HG03064 (cell line): ENCODE results near the gene SMURF2.
"Not testable (repeated sequence)": the region's sequence is repeated elsewhere in the genome, so short reads cannot be mapped to it uniquely, and the experiment has no call there.

Experiments
- ATAC-seq: cut with Tn5 transposase; IDR thresholded peaks from one replicate; pipeline ENCODE4 v1.9.1; 2021; ENCODE audit warnings: low read depth; ENCODE audit not compliant: unreplicated experiment

Gene SMURF2

DNA sequence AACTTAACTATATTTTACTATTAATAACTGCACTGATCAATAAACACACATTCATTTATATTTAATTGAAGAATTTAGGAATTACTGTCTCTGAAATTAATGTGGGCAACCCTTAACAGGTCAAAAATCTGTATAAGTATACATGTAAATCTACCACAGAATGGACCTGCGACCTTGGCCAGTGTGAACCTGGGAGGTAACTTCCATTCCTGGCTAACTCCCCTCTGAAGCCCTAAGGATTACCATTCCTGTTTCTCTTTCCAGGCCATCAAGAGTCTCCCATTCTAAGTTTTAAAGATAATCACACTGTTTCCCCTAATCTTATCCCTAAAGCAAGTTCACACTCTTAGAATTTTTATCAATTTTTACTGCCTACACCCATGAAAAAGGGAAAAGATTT, 58.1 kb downstream of the SMURF2 start:
- ATAC-seq: no peak

DNA sequence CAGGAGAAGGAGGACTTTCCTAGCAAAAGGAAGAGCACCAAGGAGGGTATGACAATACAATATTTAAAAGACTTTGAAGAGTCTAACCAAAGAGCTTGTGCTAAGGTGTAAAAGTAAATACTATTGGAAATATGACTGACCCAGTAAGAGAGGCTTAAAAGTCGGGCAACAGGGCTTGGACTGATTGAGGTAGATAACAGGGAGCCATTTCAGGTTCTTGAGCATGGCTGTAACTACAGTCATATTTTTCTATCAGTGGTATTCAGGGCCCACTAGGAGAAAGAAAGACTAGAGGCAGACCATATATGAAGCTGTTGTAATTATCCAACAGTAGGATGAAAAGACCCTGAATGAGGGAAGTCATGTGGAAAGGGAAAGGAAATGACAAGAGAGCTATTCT, 62.3 kb downstream of the SMURF2 start:
- no peak for ATAC-seq

DNA sequence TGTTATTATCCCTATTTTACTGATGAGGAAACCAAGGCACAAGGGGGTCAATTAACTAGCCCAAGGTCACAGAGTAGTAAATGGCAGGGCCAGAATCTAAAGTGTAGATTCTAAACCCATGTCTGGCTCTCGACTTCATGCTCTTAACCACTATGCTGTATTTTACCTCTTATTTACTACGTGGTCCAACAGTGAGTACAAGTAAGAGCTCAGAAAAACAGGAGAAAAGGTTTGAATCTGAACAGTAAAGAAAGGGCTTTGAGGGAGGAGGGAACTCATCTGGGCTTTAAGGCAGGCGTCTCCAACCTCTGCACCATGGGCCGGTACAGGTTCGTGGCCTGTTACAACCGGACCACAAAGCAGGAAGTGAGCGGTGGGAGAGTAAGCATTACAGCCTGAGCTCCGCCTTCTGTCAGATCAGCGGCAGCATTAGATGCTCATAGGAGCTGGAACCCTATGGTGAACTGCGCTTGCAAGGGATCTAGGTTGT, 62.9 kb downstream of the SMURF2 start:
- ATAC-seq: peak; percentile 93

DNA sequence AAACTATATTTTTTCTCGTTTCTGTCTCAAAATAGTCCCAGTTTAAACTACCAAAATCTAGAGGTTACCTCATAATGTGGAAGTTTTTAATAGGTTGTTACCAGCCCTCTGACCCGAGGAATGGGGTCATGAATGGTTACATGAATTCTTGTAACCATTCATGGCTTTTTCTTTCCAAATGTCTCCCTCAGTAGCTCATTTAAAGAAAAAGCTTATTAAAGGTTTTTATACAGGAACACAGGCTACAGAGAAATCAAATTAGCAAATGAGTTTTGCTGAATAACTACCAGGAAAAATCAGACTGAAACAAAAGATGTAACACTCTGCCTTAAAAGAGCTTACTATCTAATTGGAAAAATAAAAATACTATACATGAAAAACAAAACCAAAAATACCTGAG, 63.4 kb downstream of the SMURF2 start:
- no peak for ATAC-seq

DNA sequence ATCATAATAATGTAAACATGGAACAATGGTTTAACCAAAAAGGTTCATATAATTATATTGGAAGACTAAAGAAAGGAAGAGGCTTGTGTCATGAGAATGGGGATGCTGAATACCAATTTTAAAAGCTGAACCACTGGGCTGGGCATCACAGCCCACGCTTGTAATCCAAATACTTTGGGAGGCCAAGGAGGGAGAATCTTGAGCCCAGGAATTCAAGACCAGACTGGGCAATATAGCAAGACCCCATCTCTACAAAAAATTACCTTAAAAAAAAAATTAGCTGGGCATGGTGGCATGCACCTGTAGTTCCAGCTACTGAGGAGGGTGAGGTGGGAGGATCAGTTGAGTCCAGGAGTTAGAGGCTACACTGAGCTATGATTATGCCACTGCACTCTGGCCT, 65.1 kb downstream of the SMURF2 start:
- no peak for ATAC-seq

DNA sequence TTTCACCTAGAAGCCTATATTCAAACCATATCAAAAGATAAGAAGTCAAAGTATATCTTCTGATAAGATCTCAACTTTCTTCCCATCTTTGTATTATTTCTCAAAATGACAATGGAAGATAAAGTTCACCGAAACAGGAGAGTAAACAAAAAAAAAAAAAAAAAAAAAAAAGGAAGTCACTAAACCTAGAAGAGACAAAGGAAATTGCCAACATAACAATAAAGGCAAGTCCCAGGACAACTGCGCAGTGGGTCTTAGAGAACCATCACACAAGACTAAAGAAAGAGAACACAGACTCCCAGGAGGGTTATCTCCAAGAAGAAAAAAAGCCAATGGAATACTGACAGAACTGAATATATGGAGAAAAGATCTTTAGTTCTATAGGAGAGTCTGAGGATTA, 65.7 kb downstream of the SMURF2 start:
- no peak for ATAC-seq

DNA sequence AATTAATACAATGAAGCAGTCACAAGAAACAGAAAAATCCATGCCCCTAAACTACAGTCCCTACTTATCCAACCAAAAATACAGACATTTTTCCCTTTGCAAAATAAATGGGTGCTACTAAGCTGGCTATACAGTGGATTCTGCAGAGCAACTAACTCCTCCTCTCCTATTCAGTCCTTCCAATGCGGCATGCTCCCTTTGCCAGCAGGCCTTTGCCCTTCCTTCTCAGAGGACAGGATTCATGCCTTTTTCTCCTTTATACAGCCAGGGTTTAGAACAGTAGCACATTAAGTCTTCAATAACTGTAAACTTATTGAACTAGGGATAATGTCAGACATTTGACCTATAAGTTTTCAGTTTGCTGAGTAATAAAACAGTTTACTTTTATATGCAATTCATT, 70.2 kb downstream of the SMURF2 start:
- ATAC-seq: no peak

DNA sequence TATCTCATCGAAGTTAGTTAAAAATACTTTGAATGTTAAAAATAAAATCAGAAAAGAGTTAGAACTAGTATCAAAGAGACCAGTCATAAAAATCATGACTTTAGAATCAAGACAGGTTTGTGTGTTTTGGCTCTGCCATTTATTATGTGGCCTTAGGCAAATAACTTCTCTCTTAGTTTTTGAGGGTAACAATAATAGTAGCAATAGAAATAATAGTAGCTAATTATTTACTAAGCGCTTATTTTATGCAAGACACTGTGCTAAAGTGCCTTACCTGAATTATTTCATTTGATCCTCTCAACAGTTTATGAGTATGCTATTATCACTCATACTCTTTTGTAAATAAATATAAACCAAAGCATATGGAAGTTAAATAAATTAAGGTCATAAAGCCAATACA, 77.0 kb downstream of the SMURF2 start:
- ATAC-seq: no peak

DNA sequence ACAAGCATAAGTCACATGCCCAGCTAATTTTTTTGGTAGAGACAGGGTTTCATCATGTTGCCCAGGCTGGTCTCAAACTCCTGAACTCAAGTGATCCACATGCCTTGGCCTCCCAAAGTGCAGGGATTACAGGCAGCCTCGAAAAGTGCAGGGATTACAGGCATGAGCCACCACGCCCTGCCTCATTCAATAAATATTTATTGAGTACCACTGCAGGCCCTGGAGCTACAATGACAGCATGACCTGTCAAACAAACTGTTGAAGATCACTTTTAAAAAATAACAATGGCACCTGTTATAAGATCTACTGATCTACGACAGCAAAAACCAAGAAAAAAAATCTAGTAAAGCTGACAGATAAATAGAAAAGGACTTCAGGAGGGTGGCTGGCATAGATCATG, 79.1 kb downstream of the SMURF2 start:
- no peak for ATAC-seq

DNA sequence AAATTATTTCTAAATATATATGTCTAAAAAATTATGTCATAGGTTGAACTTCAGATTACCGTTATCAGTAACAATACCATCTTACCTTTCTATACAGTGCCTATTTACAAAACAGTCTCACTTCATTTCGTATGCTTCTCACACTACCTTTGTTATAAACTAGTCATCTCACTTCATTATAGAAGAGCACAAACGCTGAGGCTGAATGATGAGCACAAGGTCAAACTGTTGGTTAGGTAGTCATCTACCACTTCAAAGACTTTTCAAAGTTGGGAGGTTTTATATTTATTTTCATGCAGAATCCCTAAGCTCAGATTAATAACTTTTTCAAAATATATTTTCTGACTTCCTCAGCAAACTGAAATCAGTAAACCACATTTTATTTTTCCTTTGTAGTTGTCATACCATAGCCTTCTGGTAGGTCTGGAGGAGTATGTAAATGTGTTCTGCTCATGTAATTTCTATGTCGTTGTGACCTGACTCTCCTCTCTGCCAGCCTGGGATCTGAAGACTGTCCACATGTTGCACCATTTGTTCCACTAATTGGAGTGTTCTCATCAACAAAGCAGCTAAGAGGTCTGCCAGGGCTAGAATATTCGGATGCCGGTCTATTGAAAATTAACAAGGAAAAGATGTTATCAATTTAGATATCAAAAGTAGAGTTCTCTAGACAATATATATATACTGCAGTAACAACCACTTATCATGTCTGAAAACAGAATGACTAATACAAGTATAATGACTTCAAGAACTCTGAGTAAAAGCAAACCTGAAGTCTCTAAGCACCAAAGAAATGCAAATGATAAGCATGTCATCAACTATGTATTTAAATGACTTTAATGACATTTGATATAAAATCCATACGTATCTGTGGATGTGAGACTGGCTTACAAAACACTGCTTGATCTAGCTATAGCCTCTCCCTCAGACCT, 81.5 kb downstream of the SMURF2 start:
- no peak for ATAC-seq

DNA sequence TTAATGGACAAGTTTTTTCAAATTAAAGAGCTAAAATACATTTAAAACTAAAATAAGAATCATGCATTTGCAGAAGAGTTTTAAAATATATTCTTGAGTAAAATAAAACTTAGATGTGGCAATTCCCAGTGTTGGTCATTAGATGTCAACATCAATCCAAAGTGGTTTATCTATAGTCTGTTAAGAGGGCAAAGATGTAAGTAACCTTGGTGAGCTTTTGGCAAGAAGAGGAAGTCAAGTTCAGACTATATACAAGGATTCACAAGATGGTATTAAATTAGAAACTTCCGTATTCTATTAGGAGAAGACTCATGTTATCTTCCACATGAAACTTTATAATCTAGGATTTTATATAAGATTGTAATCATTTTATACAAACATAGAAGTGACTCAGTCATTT, 82.2 kb downstream of the SMURF2 start:
- no peak for ATAC-seq

DNA sequence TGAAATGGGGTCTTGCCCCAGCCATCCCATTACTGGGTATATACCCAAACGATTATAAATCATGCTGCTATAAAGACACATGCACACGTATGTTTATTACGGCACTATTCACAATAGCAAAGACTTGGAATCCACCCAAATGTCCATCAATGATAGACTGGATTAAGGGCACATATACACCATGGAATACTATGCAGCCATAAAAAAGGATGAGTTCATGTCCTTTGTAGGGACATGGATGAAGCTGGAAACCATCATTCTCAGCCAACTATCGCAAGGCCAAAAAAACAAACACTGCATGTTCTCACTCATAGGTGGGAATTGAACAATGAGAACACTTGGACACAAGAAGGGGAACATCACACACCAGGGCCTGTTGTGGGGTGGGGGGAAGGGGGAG, 85.1 kb downstream of the SMURF2 start:
- not testable (repeated sequence) for ATAC-seq

DNA sequence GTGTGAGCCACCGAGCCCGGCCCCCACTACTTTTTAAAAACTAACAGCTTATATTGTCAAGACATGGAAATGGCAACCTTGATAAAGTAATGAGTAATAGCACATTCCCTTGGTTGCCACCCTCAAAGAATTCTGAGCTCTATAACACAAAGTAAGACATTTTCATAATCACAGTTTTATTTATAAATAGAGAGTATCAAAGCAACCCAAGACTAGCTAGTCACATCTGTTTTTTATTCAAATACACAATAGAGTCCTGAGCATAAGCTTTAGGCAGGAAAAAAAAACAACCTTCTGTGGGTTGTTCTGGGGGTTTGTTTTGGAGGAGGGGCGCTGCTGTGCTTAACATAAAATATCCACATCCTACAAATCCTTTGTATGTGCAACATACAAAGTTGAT, 86.7 kb downstream of the SMURF2 start:
- ATAC-seq: no peak

DNA sequence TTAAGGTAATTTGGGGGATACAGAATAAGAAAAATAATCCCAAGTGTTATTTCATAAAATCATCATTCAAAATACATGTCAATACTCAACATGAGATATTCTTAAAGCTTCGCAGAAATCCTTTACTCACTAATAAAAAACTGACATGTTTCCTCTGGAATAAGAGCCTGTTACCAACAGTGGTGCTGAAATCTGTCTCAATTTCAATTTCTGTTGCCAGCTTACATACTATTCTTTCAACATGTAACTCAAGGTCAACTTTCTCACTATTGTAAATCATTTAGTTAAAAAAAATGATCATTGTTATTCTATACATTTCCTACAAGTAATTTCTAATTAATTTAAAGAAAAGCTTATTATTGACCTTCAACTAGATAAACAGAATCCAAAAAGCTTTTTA, 87.5 kb downstream of the SMURF2 start:
- ATAC-seq: no peak

DNA sequence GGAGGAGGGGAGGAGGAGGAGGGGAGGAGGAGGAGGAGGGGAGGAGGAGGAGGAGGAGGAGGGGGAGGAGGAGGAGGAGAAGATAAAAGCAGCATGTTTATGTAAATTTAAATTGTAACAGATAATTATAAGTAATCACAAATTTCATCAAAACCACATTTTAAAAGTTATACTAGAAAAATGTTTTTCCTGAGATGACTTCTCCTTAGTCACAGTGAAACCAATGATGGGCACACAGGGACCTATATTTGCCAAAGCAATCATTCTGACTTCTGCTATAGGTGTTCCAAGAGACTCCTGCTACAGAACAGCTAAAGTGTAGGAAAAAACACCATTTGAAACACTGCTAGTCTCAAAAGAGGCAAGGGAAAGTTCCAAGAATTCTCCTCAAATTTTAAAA, 88.9 kb downstream of the SMURF2 start:
- ATAC-seq: no peak

DNA sequence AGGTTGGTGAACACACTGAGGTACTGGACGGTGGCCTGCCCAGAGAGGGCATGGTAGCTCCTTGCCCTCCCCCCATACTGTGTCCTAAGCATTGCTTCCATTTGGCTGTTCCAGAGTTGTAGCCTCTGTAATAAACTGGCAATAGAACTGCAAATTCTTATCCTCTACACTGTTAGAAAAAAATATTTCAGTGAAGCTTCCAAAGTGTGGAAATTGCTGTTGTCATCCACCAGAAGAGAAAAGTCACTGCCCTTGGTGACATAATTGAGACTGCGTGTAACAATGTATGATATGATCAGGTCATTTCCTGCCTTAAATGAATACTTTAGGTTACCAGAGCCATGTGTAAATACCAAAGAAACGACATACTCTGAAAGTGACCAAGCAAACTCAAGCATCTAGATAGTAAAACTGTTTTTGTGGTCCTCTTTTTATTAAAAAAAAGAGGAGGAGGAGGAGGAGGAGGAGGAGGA, 89.4 kb downstream of the SMURF2 start:
- no peak for ATAC-seq

DNA sequence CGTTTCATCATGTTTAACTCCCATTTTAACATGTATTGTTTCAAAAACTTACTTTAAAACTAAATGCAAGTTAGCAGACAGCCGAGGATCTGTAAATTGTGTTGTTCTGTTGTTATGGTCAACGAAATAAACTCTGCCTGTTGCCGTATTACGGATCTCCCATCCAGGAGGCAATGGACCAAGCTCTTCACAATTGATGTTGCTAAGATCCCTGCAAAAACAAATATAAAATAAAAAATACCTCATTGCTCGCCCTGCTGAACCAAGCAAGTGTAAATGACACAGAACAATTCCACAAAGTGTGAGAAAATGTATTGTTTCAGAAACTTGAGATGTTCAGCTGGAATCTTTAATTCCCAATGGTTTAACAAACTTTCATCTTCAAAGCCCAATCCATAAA, 90.4 kb downstream of the SMURF2 start:
- no peak for ATAC-seq

DNA sequence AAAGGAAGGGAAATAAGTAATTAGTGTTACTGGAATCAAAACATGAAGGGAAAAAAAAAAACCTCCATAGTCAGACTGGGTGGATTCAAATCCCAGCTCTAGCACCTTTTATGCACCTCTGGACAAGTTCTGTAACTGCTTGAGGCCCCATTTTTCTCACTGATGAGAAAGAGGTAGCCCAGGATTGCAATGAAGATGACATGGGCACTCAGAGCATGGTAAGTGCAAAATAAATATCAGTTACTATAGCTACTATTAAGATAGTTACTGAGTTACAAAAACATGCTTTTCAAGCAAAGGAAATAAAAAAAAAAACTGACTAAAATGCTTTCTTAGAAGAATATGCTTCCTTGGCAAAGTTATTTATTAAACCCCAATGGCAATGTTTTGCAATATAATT, 96.5 kb downstream of the SMURF2 start:
- ATAC-seq: no peak

DNA sequence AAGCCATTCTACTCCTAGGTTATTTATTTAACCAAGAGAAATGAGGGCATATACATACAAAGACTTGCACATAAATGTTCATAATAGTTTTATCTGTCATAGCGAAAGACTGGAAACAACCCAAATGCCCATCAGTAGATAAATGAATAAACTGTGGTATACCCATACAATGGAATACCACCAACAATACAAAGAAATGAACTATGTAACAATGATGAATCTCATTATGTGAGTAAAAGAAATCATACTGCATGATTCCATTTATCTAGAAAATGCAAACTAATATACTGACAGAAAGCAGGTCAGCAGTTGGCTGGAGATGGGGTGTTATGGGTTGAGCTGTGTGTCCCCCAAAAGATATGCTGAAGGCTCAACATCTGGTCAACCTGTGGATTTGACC, 98.0 kb downstream of the SMURF2 start:
- no peak for ATAC-seq

DNA sequence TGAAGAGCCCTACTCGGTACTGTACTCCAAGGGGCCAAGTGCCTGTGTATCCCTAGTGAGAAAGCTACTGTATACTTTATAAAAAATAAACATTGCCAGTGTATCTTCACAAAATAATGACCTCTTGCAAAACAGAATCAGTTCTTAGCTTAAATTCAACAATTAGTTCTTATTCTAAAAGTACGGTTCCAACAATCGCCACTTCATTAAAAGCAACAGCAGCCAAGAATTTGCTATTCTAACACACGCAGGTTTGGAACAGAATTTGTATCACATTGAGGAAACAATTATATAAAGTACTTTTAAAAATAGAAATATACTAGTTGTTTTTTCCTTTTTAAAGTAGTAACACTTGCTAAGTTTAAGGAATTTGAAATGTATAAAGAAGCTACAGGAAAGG, 106.8 kb downstream of the SMURF2 start:
- no peak for ATAC-seq

DNA sequence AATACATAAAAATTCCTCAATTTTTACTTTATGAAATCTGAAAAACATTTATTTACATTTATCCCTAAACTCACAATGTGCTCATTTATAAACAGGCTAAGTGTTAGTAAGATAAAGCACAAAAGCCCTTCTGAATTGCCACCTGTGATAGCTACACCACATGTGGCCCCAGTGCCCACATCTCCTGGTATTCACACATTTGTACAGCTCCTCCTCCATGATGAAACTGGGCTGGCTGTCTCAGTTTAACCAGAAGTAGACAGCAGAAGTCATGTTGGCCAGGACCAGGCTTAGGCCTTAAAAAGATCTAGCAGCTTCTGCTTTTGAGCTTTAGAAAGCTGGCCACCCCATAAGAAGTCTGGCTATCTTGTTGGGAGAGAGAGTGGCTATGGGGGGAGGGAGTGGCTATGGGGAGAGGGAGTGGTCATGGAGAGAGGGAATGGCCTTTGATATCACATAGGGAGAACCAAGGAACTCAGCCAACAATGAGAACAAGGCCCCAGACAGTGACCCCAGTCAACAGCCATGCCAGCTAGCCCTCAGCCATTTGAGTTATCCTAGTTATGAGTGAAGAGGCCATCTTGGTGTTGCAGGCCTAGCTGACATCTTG, 108.0 kb downstream of the SMURF2 start:
- no peak for ATAC-seq

DNA sequence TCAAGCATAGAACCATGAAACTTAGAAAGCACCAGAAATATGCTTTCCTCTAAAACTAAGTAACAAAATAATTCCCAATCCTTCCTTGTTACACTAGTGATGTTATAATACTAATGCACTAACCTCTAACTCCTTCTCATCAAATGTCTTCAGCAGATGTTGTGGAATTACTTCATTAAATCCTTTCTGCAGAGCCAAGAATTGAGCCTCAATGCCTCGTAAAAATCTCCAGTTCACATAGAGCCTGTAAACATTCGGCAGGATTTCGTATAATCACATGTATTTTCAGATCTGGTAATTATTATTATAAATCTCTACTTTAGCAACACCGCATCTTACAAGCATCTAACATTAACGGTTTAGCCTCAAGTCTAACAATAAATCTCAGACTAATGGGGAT, 110.6 kb downstream of the SMURF2 start:
- ATAC-seq: no peak
